Measurements from ENCODE around the gene CSTPP1. TPM values are rescaled to one million over a fixed set of nuclear protein-coding genes. Genes with fewer than 3 reads are reported as not detected.

Gene CSTPP1
- polyA plus RNA-seq, 1 donor (not counting 4 experiments of a cell fraction or from before 2014, with no cell fraction given): 20.0 TPM

DNA sequence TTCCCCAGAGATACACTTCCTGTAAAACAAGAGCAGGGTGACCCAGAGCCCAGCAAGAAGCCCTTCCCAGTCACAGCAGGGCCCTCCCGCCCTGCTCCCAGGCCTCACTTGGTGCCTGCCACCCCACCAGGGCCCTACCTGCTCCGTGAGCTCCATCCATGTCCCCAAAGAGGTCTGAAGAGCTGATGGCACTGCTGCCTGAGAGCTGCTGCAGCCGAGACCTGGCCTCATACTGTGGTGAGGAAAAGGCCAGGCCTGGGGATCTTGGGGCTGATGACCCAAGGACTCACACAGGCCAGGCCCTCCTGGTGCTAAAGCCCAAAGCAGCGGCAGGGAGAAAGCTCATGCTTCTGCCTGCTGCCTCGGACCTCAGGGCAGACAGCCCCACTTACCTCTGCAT lies 229.8 kb downstream of the CSTPP1 start:
- FAIRE-seq (no peak), DNase-seq (ENCODE audit: low read depth, low spot score) (no peak)
- Histone ChIP-seq H3K27me3 (ENCODE audit: control insufficient read depth, extremely low read depth, insufficient read depth, low read length) (no peaks in the 10 kb centered on the region), H2AFZ (ENCODE audit: control insufficient read depth, low read length) (no peak overlapping the region), H3K4me3 (ENCODE audit: control insufficient read depth in 2 of 3, extremely low read depth in 1 of 3, insufficient read depth in 2 of 3, low read depth in 1 of 3, low read length in 3 of 3) (no peak overlapping the region), H3K9ac (ENCODE audit: control insufficient read depth, extremely low read depth, insufficient read depth, low read length) (no peak overlapping the region), H3K79me2 (ENCODE audit: control insufficient read depth, insufficient read depth, low read length) (peaks cover 15% of the 10 kb centered on the region), H4K20me1 (ENCODE audit: control insufficient read depth, extremely low read depth, insufficient read depth, low read length) (no peaks in the 10 kb centered on the region), H3K9me1 (ENCODE audit: control insufficient read depth, extremely low read depth, insufficient read depth, low read length) (no peaks in the 10 kb centered on the region), H3K4me1 (ENCODE audit: control insufficient read depth, extremely low read depth, insufficient read depth, low read length) (no peaks in the 10 kb centered on the region), H3K36me3 (ENCODE audit: control insufficient read depth in 2 of 2, extremely low read depth in 1 of 2, insufficient read depth in 2 of 2, low read length in 2 of 2) (peaks cover 42 to 46% of the 10 kb centered on the region in 2 experiments), H3K4me2 (ENCODE audit: control insufficient read depth, extremely low read depth, insufficient read depth, low read depth, low read length) (no peak overlapping the region), H3K9me3 (ENCODE audit: control insufficient read depth, low read depth, low read length) (no peaks in the 10 kb centered on the region), H3K27ac (ENCODE audit: control insufficient read depth, insufficient read depth, low read length) (no peak overlapping the region)
- dilution Hi-C loops (cut with MboI; ENCODE audit: extremely low pct_ligation_motif_present, low sequenced_read_pairs): no loop called here
- TF ChIP-seq CTCF (optimal IDR thresholded peaks at IDR 0.05 in 1 of 3, IDR thresholded peaks at IDR 0.05 in 1 of 3, conservative IDR thresholded peaks at IDR 0.05 in 1 of 3; ENCODE audit: extremely low read depth in 1 of 3, insufficient read depth in 2 of 3, low read length in 3 of 3): no peak
- TF ChIP-seq EZH2 (IDR thresholded peaks at IDR 0.05; ENCODE audit: low read length): no peak

- no peak for TF ChIP-seq CTCF (optimal IDR thresholded peaks at IDR 0.05 in 1 of 3, IDR thresholded peaks at IDR 0.05 in 1 of 3, conservative IDR thresholded peaks at IDR 0.05 in 1 of 3; ENCODE audit: extremely low read depth in 1 of 3, insufficient read depth in 2 of 3, low read length in 3 of 3)
- no peak for TF ChIP-seq EZH2 (IDR thresholded peaks at IDR 0.05; ENCODE audit: low read length)
- Histone ChIP-seq H3K4me1 (ENCODE audit: control insufficient read depth, extremely low read depth, insufficient read depth, low read length) (peaks cover 9% of the 10 kb centered on the region), H3K9me3 (ENCODE audit: control insufficient read depth, low read depth, low read length) (no peaks in the 10 kb centered on the region), H3K9me1 (ENCODE audit: control insufficient read depth, extremely low read depth, insufficient read depth, low read length) (no peaks in the 10 kb centered on the region), H3K4me3 (ENCODE audit: control insufficient read depth in 2 of 3, extremely low read depth in 1 of 3, insufficient read depth in 2 of 3, low read depth in 1 of 3, low read length in 3 of 3) (no peak overlapping the region), H3K4me2 (ENCODE audit: control insufficient read depth, extremely low read depth, insufficient read depth, low read depth, low read length) (no peak overlapping the region), H3K27ac (ENCODE audit: control insufficient read depth, insufficient read depth, low read length) (no peak overlapping the region), H3K36me3 (ENCODE audit: control insufficient read depth in 2 of 2, extremely low read depth in 1 of 2, insufficient read depth in 2 of 2, low read length in 2 of 2) (peaks cover 48 to 55% of the 10 kb centered on the region in 2 experiments), H3K79me2 (ENCODE audit: control insufficient read depth, insufficient read depth, low read length) (peaks cover 61% of the 10 kb centered on the region), H3K9ac (ENCODE audit: control insufficient read depth, extremely low read depth, insufficient read depth, low read length) (no peak overlapping the region), H2AFZ (ENCODE audit: control insufficient read depth, low read length) (no peak overlapping the region), H4K20me1 (ENCODE audit: control insufficient read depth, extremely low read depth, insufficient read depth, low read length) (peaks cover 5% of the 10 kb centered on the region), H3K27me3 (ENCODE audit: control insufficient read depth, extremely low read depth, insufficient read depth, low read length) (no peaks in the 10 kb centered on the region)
- no peak for DNase-seq (ENCODE audit: low read depth, low spot score)
- FAIRE-seq: no peak
- dilution Hi-C loops (cut with MboI; ENCODE audit: extremely low pct_ligation_motif_present, low sequenced_read_pairs): no loop called here
Observed at GRCh38 chr11:47171061-47171838, 234.7 kb downstream of the CSTPP1 start.
